Stimulated activated CD8-positive, alpha-beta memory T cell treated with anti-CD3 and anti-CD28 coated beads, Interleukin-7, amount 100 ng/mL, for 4 hours (primary cell): ENCODE results near the gene RABEP1.
A peak's percentile ranks its signal among the peaks of the same experiment; 100 is the strongest.
"Not testable (repeated sequence)": the region's sequence is repeated elsewhere in the genome, so short reads cannot be mapped to it uniquely, and the experiment has no call there.

Experiments used
- DNase-seq, 2 donors: peaks; one replicate each; pipeline ENCODE4 v3.0.0-alpha.2; 2020; ENCODE audit warnings: low read depth in 2 of 2

The RABEP1 gene

GRCh38 chr17:5281814-5282641, at the start of gene RABEP1:
Gene RABEP1, plus strand, starts transcription at chr17:5282284. Its CDS starts 203 bp downstream, at chr17:5282487.
- peak; percentile 89 to 91 for DNase-seq

GRCh38 chr17:5233492-5233891, 48.6 kb upstream of the RABEP1 start:
- not testable (repeated sequence) for DNase-seq

GRCh38 chr17:5234645-5235576, 47.2 kb upstream of the RABEP1 start, which contains the start of gene SCIMP:
Gene SCIMP, minus strand, starts transcription at chr17:5234860. Its CDS starts 105 bp downstream, at chr17:5234755.
- no peak for DNase-seq

- no peak for DNase-seq
Measured at GRCh38 chr17:5236938-5237540, 45.0 kb upstream of the RABEP1 start.

GRCh38 chr17:5237541-5238016, 44.5 kb upstream of the RABEP1 start:
- peak; percentile 36 to 37 for DNase-seq

- no peak for DNase-seq
Measured at GRCh38 chr17:5238333-5238732, 43.8 kb upstream of the RABEP1 start.

- DNase-seq, result not testable (repeated sequence)
Measured at GRCh38 chr17:5239769-5240168, 42.3 kb upstream of the RABEP1 start.

GRCh38 chr17:5241861-5242671, 40.0 kb upstream of the RABEP1 start:
- no peak for DNase-seq

GRCh38 chr17:5247621-5248020, 34.5 kb upstream of the RABEP1 start:
- DNase-seq, result no peak

- no peak for DNase-seq
Measured at GRCh38 chr17:5248821-5249479, 33.1 kb upstream of the RABEP1 start.

- DNase-seq, result peak; percentile 32 to 52
Measured at GRCh38 chr17:5249615-5250014, 32.5 kb upstream of the RABEP1 start.

- DNase-seq, result no peak
Measured at GRCh38 chr17:5254414-5254813, 27.7 kb upstream of the RABEP1 start.

GRCh38 chr17:5254903-5255521, 27.1 kb upstream of the RABEP1 start:
- no peak for DNase-seq

- DNase-seq, result no peak
Measured at GRCh38 chr17:5257124-5257523, 25.0 kb upstream of the RABEP1 start.

- DNase-seq, result no peak
Measured at GRCh38 chr17:5260542-5260941, 21.5 kb upstream of the RABEP1 start.

- no peak for DNase-seq
Measured at GRCh38 chr17:5262416-5262991, 19.6 kb upstream of the RABEP1 start.

- no peak for DNase-seq
Measured at GRCh38 chr17:5263441-5263840, 18.6 kb upstream of the RABEP1 start.

GRCh38 chr17:5264893-5265292, 17.2 kb upstream of the RABEP1 start:
- no peak for DNase-seq

GRCh38 chr17:5269241-5269960, 12.7 kb upstream of the RABEP1 start:
- DNase-seq, result no peak
